ENCODE measurements around the gene BTG2.

The BTG2 gene

GRCh38 chr1:203276916-203277545, 28.3 kb upstream of the BTG2 start:
- no peak for ATAC-seq

GRCh38 chr1:203278082-203278884, 27.0 kb upstream of the BTG2 start:
- no peak for ATAC-seq

GRCh38 chr1:203278885-203279406, 26.4 kb upstream of the BTG2 start:
- ATAC-seq, result no peak

GRCh38 chr1:203280061-203280460, 25.3 kb upstream of the BTG2 start:
- no peak for ATAC-seq

GRCh38 chr1:203281033-203281432, 24.3 kb upstream of the BTG2 start:
- no peak for ATAC-seq

- ATAC-seq, result no peak
Observed at GRCh38 chr1:203281851-203282661, 23.3 kb upstream of the BTG2 start.

- ATAC-seq, result no peak
Observed at GRCh38 chr1:203282720-203283542, 22.4 kb upstream of the BTG2 start.

GRCh38 chr1:203283597-203283996, 21.7 kb upstream of the BTG2 start:
- ATAC-seq, result no peak

- no peak for ATAC-seq
Observed at GRCh38 chr1:203284411-203285123, 20.8 kb upstream of the BTG2 start.

- no peak for ATAC-seq
Observed at GRCh38 chr1:203286161-203286984, 18.9 kb upstream of the BTG2 start.

- peak; percentile 18 to 27 for ATAC-seq
Observed at GRCh38 chr1:203287109-203287893, 18.0 kb upstream of the BTG2 start.

GRCh38 chr1:203287898-203288297, 17.4 kb upstream of the BTG2 start:
- no peak for ATAC-seq

GRCh38 chr1:203288400-203288799, 16.9 kb upstream of the BTG2 start:
- no peak for ATAC-seq

GRCh38 chr1:203289281-203289981, 15.9 kb upstream of the BTG2 start:
- ATAC-seq, result peak; percentile 80 to 82

- ATAC-seq, result no peak
Observed at GRCh38 chr1:203289982-203290260, 15.4 kb upstream of the BTG2 start.

- peak; percentile 60 to 66 for ATAC-seq
Observed at GRCh38 chr1:203290261-203291089, 14.8 kb upstream of the BTG2 start.

GRCh38 chr1:203291201-203292096, 13.9 kb upstream of the BTG2 start:
- ATAC-seq, result no peak

Data from activated CD4-positive, CD25-positive, alpha-beta regulatory T cell treated with anti-CD3 and anti-CD28 coated beads, Interleukin-2, amount 50 U/mL, for 24 hours (primary cell).